Measurements from ENCODE around the gene NOXRED1.
A peak's percentile ranks its signal among the peaks of the same experiment; 100 is the strongest.

Gene NOXRED1

DNA sequence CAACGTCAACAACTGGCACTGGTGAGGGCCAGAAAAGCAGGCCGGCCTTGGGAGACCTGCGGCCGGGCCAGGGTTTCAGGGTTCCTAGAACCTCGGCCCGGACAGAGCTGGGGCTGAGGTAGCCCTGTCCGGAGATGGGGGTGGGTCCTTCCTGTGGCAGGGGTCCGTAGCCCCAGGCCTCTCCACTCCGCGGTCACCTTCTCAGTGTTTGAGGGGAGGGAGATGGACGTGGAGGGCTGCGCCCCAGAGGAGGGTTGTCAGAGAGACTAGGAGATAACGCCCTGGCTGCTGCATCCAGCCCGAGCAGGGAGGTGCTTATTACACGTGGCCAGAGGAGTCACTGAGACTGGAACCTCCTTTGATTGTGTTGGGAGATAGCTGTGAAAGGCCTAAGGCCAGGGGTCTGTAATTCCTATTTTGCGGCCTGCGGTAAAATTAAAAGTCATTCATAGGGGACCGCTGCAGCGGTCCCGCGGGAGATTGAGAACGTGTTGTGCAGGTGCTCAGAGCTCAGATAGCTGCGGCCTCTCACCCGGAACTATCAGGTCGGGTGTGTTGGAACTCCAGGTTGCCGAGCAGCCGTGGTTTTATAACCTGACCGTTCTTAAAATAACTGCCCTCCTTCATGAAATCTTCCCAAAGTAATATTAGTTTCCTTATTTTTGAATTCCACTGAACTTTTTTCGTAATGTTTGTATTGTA is 35.1 kb upstream of the NOXRED1 start:
- H3K4me3 ChIP-seq (ENCODE audit: low read depth, low read length) = peak overlapping the region; percentile 85
- TF ChIP-seq, protein P1, sequence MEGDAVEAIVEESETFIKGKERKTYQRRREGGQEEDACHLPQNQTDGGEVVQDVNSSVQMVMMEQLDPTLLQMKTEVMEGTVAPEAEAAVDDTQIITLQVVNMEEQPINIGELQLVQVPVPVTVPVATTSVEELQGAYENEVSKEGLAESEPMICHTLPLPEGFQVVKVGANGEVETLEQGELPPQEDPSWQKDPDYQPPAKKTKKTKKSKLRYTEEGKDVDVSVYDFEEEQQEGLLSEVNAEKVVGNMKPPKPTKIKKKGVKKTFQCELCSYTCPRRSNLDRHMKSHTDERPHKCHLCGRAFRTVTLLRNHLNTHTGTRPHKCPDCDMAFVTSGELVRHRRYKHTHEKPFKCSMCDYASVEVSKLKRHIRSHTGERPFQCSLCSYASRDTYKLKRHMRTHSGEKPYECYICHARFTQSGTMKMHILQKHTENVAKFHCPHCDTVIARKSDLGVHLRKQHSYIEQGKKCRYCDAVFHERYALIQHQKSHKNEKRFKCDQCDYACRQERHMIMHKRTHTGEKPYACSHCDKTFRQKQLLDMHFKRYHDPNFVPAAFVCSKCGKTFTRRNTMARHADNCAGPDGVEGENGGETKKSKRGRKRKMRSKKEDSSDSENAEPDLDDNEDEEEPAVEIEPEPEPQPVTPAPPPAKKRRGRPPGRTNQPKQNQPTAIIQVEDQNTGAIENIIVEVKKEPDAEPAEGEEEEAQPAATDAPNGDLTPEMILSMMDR (IDR thresholded peaks at IDR 0.05; ENCODE audit: borderline replicate concordance, insufficient read depth, low read depth, low read length) = no peak

DNA sequence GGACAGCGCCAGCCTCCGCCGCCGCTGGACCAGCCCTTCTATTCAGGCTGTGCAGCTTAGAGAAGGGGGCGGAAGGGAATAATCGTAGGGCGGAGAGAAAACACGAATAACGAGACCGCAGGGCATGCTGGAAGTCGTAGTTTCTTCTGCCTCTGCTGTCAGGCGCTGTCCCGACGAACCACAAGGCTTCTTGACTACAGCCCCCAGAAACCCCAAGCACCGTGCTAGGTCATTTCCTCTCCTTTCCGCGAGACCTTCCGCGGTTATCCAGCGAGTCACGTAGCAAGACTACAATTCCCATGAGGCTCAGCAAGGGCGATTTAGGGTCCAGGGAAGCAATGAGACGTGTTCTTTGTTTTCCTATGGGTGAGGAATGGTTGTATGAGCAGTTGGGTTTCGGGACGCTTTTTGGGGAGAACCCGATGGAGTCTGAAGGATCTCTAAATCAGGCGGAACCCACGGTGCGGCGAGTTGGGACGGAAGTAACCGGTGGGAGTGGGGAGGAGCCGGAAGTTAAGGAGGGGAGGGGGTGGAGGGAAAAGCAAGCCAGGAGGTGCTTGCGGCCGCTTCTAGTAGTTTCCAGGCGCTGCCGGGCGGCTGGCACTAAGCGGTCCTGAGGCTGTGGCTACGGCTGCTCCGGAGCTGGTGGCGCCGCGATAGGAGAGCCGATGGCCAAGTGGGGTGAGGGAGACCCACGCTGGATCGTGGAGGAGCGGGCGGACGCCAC is 34.4 kb upstream of the NOXRED1 start, which contains the start of the genes AHSA1 and VIPAS39:
Gene AHSA1, plus strand, starts transcription at position 572 of the 727 bp plus-strand sequence. Its CDS starts 97 bp downstream, at position 669.
Gene VIPAS39, minus strand, starts transcription at position 80 of the 727 bp plus-strand sequence. CDS start 3,499 bp downstream, outside the sequence.
- peak within 1 kb of the TSS; percentile 85 for H3K4me3 ChIP-seq (ENCODE audit: low read depth, low read length)
- TF ChIP-seq, protein P1 (IDR thresholded peaks at IDR 0.05; ENCODE audit: borderline replicate concordance, insufficient read depth, low read depth, low read length) = no peak

DNA sequence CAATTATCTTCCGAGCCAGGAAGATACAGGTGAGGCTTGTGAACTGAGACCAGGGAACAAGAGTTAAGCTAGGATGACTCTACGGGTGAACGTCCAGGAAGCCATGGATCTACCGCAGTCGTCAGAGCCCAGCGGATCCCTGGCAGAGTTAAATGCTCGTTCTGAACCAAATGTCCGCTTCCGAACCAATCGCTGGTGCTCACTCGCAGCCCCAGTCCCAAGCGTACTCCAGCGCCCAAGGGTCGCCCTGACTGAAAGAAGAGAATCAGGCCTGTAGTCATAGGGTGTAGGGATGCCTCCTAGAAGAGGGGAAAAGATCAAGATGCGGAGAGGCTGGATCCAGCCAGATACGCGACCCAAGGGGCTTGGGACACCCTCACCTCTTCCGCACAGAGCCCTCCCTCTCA is 33.8 kb upstream of the NOXRED1 start:
- TF ChIP-seq, protein P1 (IDR thresholded peaks at IDR 0.05; ENCODE audit: borderline replicate concordance, insufficient read depth, low read depth, low read length) = no peak
- peak overlapping the region; percentile 79 for H3K4me3 ChIP-seq (ENCODE audit: low read depth, low read length)

DNA sequence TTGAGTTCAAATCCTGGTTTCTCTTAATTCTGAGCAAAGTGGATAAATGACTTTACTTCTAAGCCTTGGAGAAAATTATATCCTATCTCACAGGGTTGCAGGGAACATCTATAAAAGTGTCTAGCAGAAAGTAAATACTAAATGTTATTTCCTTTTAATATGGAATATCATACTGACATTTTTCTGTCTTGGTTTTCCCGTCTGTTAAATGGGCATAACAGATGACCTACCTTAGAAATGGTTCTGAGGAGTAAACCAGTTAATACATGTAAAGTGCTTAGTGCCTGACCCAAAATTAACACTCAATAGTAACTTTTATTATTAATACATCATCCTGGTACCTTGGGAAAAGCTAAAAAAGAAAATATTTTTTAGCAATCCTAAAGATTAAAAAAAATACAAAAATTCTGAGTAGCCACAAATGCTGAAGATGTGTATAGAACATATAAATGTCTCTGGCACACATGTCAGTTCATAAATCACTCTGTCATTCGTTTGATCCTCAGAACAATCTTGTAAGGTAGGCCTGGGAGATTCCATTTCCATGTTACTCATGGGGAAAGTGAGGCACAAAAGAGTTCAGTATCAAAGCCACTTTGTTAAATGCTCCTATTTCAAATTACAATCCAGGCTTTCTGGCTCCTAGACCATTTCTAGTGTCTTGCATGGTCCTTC is 32.8 kb upstream of the NOXRED1 start:
- TF ChIP-seq, protein P1 (IDR thresholded peaks at IDR 0.05; ENCODE audit: borderline replicate concordance, insufficient read depth, low read depth, low read length) = no peak
- no peak overlapping the region for H3K4me3 ChIP-seq (ENCODE audit: low read depth, low read length)

DNA sequence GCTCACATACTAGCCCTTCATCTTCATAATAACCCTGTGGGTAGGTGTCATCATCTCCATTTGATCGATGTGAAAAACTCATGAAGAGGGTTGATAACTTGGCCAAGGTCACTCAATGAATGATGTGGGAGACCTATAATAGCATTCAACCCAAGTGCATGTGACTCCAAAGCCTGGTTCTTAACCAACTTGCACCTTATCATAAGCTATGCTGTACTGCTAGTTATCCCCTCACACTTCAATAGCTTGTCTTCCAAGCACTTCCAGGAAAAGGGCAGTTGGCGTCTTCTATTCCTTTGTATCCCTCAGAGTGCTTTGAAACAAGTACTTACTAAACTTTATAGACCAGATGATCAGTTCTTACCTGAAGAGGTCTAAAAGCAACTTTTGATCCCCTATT is 18.9 kb upstream of the NOXRED1 start:
- H3K4me3 ChIP-seq (ENCODE audit: low read depth, low read length) = no peak overlapping the region
- TF ChIP-seq, protein P1 (IDR thresholded peaks at IDR 0.05; ENCODE audit: borderline replicate concordance, insufficient read depth, low read depth, low read length) = no peak

DNA sequence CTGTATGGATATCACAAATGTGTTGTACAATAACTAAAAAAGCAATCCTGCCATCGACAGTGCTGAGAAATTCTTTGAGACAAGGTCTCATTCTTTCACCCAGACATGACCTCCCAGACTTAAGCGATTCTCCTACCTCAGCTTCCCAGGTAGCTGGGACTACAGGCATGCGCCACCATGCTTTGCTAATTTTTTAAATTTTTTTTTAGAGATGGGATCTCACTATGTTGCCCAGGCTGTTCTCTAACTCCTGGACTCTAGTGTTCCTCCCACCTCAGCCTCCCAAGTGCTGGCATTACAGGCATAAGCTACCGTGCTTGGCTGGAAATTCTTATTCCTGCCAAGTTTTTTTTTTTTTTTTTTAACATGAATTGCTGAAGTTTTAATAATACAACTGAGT is 16.5 kb upstream of the NOXRED1 start:
- H3K4me3 ChIP-seq (ENCODE audit: low read depth, low read length) = no peak overlapping the region
- TF ChIP-seq, protein P1 (IDR thresholded peaks at IDR 0.05; ENCODE audit: borderline replicate concordance, insufficient read depth, low read depth, low read length) = no peak

All from GM12875 (cell line).